ENCODE data around the gene GLG1.

Gene GLG1

GRCh38 chr16:74472540-74472939 lies 134.4 kb downstream of the GLG1 start:
- DNase-seq (ENCODE audit: low read depth): no peak

- no peak for DNase-seq (ENCODE audit: low read depth)
These were observed 134.9 kb downstream of the GLG1 start for GRCh38 chr16:74472010-74472409.

GRCh38 chr16:74469946-74470478 lies 136.9 kb downstream of the GLG1 start:
- DNase-seq (ENCODE audit: low read depth): no peak

GRCh38 chr16:74468807-74469525 lies 137.9 kb downstream of the GLG1 start:
- no peak for DNase-seq (ENCODE audit: low read depth)

- no peak for DNase-seq (ENCODE audit: low read depth)
These were observed 140.0 kb downstream of the GLG1 start for GRCh38 chr16:74466872-74467271.

- no peak for DNase-seq (ENCODE audit: low read depth)
These were observed 140.8 kb downstream of the GLG1 start for GRCh38 chr16:74465851-74466685.

GRCh38 chr16:74465281-74465680 lies 141.6 kb downstream of the GLG1 start:
- DNase-seq (ENCODE audit: low read depth): no peak

- DNase-seq (ENCODE audit: low read depth): no peak
These were observed 143.0 kb downstream of the GLG1 start for GRCh38 chr16:74463888-74464287.

- DNase-seq (ENCODE audit: low read depth): no peak
These were observed 144.6 kb downstream of the GLG1 start for GRCh38 chr16:74462361-74462760.

GRCh38 chr16:74461826-74462225 lies 145.1 kb downstream of the GLG1 start:
- DNase-seq (ENCODE audit: low read depth): no peak

- DNase-seq (ENCODE audit: low read depth): no peak
These were observed 146.4 kb downstream of the GLG1 start for GRCh38 chr16:74460542-74460941.

- DNase-seq (ENCODE audit: low read depth): no peak
These were observed 150.7 kb downstream of the GLG1 start for GRCh38 chr16:74456290-74456625.

- DNase-seq (ENCODE audit: low read depth): no peak
These were observed 151.2 kb downstream of the GLG1 start for GRCh38 chr16:74455619-74456289.

GRCh38 chr16:74455213-74455612 lies 151.7 kb downstream of the GLG1 start:
- no peak for DNase-seq (ENCODE audit: low read depth)

GRCh38 chr16:74451951-74452758 lies 154.8 kb downstream of the GLG1 start:
- DNase-seq (ENCODE audit: low read depth): no peak

- no peak for DNase-seq (ENCODE audit: low read depth)
These were observed 155.8 kb downstream of the GLG1 start for GRCh38 chr16:74450967-74451760.

- DNase-seq (ENCODE audit: low read depth): no peak
These were observed 156.7 kb downstream of the GLG1 start for GRCh38 chr16:74450236-74450635.

- DNase-seq (ENCODE audit: low read depth): no peak
These were observed 157.4 kb downstream of the GLG1 start for GRCh38 chr16:74449470-74449869.

- DNase-seq (ENCODE audit: low read depth): peak; percentile 89
These were observed 157.9 kb downstream of the GLG1 start for GRCh38 chr16:74448990-74449389.

GRCh38 chr16:74447578-74447977 lies 159.3 kb downstream of the GLG1 start:
- DNase-seq (ENCODE audit: low read depth): no peak

- DNase-seq (ENCODE audit: low read depth): no peak
These were observed 160.0 kb downstream of the GLG1 start for GRCh38 chr16:74446866-74447265.

Data from GM04503 (cell line).